Hematopoietic multipotent progenitor cell treated with erythropoietin and hydrocortisone succinate and interleukin-3 and kit ligand, for 8 days (in vitro differentiated cells): ENCODE data around the gene SLC9A7.
A peak's percentile ranks its signal among the peaks of the same experiment; 100 is the strongest.
"Not testable (repeated sequence)": the region's sequence is repeated elsewhere in the genome, so short reads cannot be mapped to it uniquely, and the experiment has no call there.

ENCODE experiments used
- DNase-seq: peaks from one replicate; pipeline ENCODE4 v3.0.0-alpha.2; 2015

SLC9A7 gene

GRCh38 chrX:46754036-46754435, 4.9 kb downstream of the SLC9A7 start:
- no peak for DNase-seq

- DNase-seq = no peak
These were observed 8.0 kb downstream of the SLC9A7 start for GRCh38 chrX:46750889-46751288.

- DNase-seq = no peak
These were observed 14.9 kb downstream of the SLC9A7 start for GRCh38 chrX:46744009-46744408.

- DNase-seq = peak; percentile 62
These were observed 15.9 kb downstream of the SLC9A7 start for GRCh38 chrX:46743046-46743445.

GRCh38 chrX:46739736-46740135, 19.2 kb downstream of the SLC9A7 start:
- DNase-seq = no peak

GRCh38 chrX:46737462-46737861, 21.5 kb downstream of the SLC9A7 start:
- DNase-seq = no peak

GRCh38 chrX:46737041-46737440, 21.9 kb downstream of the SLC9A7 start:
- DNase-seq = no peak

GRCh38 chrX:46735622-46736021, 23.3 kb downstream of the SLC9A7 start:
- DNase-seq = no peak

GRCh38 chrX:46733226-46733625, 25.7 kb downstream of the SLC9A7 start:
- no peak for DNase-seq

- no peak for DNase-seq
These were observed 28.2 kb downstream of the SLC9A7 start for GRCh38 chrX:46730765-46731164.

- no peak for DNase-seq
These were observed 31.5 kb downstream of the SLC9A7 start for GRCh38 chrX:46727441-46727840.

- not testable (repeated sequence) for DNase-seq
These were observed 35.4 kb downstream of the SLC9A7 start for GRCh38 chrX:46723569-46723927.

GRCh38 chrX:46722742-46723568, 36.0 kb downstream of the SLC9A7 start:
- no peak for DNase-seq

- DNase-seq = no peak
These were observed 42.1 kb downstream of the SLC9A7 start for GRCh38 chrX:46716796-46717195.

- DNase-seq = no peak
These were observed 42.9 kb downstream of the SLC9A7 start for GRCh38 chrX:46715997-46716396.

GRCh38 chrX:46715530-46715929, 43.4 kb downstream of the SLC9A7 start:
- DNase-seq = no peak

- no peak for DNase-seq
These were observed 45.0 kb downstream of the SLC9A7 start for GRCh38 chrX:46713672-46714490.

GRCh38 chrX:46712764-46713163, 46.2 kb downstream of the SLC9A7 start:
- no peak for DNase-seq

GRCh38 chrX:46710927-46711623, 47.8 kb downstream of the SLC9A7 start:
- DNase-seq = no peak

- no peak for DNase-seq
These were observed 48.5 kb downstream of the SLC9A7 start for GRCh38 chrX:46710425-46710824.

- no peak for DNase-seq
These were observed 51.5 kb downstream of the SLC9A7 start for GRCh38 chrX:46707274-46707965.

- peak; percentile 95 for DNase-seq
These were observed 54.0 kb downstream of the SLC9A7 start for GRCh38 chrX:46704767-46705386.
